Right hindlimb (tissue), 1 donor: ENCODE results near the gene IFRD2.
A peak's percentile ranks its signal among the peaks of the same experiment; 100 is the strongest.
"Not testable (repeated sequence)": the region's sequence is repeated elsewhere in the genome, so short reads cannot be mapped to it uniquely, and the experiment has no call there.

Source experiments
- DNase-seq: peaks from one replicate; pipeline ENCODE4 v3.0.0-alpha.2; 2018

Gene IFRD2

GRCh38 chr3:50279255-50280016 lies 12.8 kb downstream of the IFRD2 start:
- DNase-seq: no peak

GRCh38 chr3:50278880-50279224 lies 13.4 kb downstream of the IFRD2 start, which contains the start of gene LSMEM2:
TSS of gene LSMEM2 (plus strand) at chr3:50279087. CDS start at chr3:50279114, 27 bp downstream.
- DNase-seq: no peak

GRCh38 chr3:50278123-50278879 lies 13.9 kb downstream of the IFRD2 start:
- no peak for DNase-seq

DNA sequence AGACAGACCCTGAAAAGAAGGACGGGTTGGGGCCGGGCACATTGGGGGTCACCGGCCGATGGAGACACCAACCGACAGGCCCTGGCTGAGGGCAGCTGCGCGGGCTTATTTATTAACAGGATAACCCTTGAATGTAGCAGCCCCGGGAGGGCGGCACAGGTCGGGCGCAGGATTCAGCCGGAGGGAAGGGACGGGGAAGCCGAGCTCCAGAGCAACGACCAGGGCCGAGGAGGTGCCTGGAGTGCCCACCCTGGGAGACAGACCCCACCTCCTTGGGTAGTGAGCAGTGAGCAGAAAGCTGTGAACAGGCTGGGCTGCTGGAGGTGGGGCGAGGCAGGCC lies 15.5 kb downstream of the IFRD2 start:
- no peak for DNase-seq

DNA sequence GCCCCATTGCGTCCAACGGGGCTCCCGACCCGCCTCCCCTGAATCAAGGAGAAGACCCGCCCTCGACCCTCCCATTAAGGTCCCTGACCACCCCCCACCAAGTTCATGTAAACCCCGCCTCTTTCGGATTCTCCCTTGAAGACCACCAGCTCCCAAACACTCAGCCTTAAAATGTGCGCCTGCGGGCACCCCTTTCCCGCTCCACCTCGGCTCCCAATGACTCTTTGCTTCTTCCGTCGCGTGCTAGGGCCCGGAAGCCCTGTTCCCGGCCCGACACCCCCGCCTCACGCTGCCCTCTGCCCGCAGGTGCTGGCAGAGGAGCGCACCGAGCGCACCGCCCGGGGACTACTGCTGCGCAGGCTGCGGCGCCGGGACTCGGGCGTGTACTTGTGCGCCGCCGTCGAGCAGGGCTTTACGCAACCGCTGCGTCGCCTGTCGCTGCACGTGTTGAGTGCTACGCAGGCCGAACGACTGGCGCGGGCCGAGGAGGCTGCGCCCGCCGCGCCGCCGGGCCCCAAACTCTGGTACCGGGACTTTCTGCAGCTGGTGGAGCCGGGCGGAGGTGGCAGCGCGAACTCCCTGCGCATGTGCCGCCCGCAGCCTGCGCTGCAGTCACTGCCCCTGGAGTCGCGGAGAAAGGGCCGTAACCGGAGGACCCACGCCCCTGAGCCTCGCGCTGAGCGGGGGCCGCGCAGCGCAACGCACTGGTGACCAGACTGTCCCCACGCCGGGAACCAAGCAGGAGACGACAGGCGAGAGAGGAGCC lies 16.1 kb downstream of the IFRD2 start:
- no peak for DNase-seq

- DNase-seq: no peak
Measured at GRCh38 chr3:50275141-50275995, 16.9 kb downstream of the IFRD2 start.

GRCh38 chr3:50274371-50275104 lies 17.7 kb downstream of the IFRD2 start:
- no peak for DNase-seq

DNA sequence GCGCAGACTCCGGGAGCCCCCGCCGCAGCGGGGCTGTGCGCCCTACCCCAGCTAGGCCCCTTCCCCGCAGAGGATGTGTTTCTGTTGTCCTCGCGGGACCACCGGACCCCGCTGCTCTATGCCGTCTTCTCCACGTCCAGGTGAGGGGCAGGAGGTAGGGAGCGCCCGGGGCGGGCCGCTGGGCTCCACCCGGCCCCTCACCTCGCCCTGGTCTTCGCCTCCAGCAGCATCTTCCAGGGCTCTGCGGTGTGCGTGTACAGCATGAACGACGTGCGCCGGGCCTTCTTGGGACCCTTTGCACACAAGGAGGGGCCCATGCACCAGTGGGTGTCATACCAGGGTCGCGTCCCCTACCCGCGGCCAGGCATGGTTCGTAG lies 18.6 kb downstream of the IFRD2 start:
- no peak for DNase-seq

GRCh38 chr3:50272911-50273688 lies 19.1 kb downstream of the IFRD2 start:
- peak; percentile 87 for DNase-seq

DNA sequence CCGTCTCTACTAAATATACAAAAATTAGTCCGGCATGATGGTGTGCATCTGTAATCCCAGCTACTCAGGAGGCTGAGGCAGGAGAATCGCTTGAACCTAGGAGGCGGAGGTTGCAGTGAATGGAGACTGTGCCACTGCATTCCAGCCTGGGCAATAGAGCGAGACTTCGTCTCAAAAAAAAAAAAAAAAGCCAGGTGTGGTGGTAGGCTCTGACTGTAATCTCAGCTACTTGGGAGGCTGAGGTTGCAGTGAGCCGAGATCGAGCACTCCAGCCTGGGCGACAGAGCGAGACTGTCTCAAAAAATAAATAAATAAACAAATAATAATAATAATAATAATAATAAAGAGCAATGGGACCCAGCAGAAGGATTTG lies 19.7 kb downstream of the IFRD2 start:
- DNase-seq: not testable (repeated sequence)

DNA sequence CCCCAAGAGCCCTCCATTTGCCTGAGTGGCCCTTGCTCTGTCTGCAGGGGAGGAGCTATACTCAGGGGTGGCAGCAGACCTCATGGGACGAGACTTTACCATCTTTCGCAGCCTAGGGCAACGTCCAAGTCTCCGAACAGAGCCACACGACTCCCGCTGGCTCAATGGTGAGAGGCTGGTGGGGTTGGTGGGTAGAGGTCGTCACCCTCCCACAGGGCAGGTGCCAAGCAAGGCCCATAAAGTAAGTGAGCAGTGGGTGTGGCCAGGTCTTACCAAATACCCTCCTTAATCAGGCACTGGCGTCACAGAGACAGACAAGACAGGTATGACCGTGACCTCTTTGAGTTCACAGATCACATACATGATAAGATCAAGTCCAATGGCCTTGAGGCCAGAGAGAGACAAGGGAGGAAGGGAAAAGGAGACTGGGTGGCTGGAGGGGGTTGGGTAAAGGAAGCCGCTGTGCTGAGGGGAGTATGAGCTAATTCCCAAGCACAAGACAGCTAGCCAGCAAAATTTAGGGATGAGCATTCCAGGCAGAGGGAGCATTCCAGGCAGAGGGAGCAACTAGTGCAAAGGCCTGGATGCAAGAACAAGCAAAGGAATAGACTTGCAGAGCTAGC lies 20.8 kb downstream of the IFRD2 start:
- DNase-seq: no peak

GRCh38 chr3:50270422-50271224 lies 21.6 kb downstream of the IFRD2 start:
- DNase-seq: no peak

GRCh38 chr3:50269977-50270413 lies 22.2 kb downstream of the IFRD2 start:
- no peak for DNase-seq

DNA sequence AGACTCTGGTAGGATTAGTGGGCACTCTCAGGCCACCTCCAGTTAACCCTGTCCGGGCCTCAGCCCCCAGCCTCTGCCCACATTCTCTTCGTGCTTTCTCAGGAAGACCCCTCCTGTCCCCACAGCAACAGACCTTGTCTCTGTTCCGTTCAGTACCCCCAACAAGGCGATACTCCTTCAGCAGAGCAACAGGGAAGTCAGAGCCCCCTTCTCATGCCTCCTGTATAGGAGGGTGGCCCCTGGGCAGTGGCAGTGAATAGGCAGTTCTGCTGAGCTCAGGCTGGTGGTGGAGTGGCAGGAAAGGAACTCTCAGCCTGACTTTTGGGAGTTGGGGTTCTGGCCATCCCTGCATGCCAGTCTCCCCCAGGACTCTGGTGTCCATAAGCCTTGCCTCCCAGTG lies 22.8 kb downstream of the IFRD2 start:
- DNase-seq: no peak

DNA sequence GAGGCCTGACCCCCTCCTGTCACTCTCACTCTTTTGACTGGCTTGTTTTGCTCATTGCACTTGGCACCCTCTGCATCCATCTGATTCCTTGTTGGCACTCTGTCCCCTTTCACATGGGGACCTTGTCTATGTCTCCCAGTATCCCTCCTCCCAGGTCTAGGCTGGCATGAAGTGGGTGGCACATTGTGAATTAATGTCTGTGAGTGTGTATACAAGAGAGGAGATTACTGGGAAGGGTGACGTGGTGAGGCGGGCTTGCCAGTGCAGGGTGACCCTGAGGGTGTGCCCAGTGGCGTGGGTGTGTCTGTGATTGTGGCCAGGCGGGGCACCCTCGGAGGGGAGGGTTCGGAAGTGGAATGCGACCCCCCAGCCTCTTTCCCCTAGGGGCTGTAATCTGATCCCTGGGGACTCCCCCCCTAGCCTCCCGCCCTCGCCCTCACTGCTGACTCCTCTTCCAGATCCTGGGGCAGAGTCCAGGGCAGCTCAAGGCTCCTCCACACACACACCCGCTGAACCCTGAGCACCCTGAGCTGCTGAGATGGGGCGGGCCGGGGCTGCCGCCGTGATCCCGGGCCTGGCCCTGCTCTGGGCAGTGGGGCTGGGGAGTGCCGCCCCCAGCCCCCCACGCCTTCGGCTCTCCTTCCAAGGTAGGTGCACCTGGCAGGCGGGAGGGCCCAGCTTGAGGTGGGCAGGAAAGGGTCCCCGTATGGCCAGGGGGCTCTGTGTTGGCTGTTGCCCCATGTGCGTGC lies 23.4 kb downstream of the IFRD2 start, which contains the start of gene SEMA3B:
Gene SEMA3B (plus strand): TSS at position 445 of the 749 bp plus-strand sequence. CDS start 94 bp downstream, at position 539.
- peak; percentile 69 for DNase-seq

DNA sequence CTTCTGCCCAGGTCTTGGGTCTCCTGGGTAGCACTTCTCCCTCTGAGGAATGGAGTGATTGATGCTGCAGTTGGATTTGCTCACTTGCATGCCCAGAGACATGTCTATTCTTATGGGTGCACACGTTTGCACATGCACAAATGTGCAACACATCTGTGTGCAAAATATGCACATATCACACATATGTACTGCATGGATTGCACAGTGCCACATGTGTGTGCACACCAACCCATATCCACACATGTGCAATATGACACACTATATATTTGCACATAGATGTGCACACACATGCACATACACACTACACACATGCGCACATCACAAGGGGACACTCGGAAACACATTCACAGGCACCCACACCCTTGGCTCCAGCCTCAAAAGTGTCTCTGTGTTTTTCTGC lies 24.0 kb downstream of the IFRD2 start:
- DNase-seq: no peak

DNA sequence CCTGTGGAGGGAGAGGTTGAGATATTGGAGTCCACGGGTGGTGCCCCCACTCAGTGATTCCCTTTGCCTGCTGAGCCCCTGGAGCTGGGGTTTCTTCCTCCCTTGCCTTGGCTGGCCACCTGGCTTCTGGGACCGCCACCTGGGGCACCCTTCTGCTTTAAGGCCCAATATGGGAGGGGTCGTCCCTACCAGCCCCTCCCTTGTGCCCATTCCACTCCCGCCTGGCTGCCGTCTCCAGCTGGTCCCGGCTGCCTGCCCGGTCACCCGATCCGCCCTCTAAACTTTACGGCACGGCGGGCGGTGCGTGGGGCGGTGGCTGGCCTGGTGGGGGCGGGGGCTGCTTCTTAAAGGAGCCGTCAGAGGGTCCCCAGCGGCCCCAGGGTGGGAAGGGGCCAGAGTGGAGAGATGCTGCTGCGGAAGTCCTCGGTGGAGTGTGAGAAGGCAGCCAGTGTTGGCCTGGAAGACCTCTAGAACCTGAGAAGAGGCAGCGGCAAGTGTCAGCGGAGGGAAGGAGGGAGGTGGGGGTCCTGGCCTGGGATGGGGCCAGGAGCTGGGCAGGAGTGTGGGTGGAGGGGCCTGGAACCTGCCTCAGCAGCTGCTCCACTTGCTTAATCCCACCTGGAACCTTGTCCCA lies 24.8 kb downstream of the IFRD2 start:
- peak; percentile 89 for DNase-seq

DNA sequence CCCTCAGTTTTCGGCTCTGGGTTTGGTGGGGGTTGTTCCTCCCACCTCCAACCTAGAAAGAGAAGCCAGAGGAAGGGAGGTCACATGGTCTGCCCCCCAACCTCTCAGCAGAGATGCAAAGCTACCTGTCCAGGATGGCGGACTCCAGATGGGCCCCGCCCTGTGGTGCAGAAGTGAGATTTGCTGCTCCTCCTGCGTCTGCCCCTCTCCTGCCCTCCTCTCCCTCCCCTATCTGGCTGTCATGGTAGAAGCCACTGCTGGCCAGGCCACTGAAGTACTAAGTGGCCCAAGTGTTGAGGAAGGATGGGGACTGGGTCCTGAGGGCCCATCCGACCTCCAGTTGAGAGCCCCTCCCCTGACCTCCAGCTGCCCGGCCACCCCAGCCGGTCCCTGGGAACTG lies 25.4 kb downstream of the IFRD2 start:
- DNase-seq: no peak
